Measurements from ENCODE around the gene AGTRAP.

The AGTRAP gene

GRCh38 chr1:11764519-11764918 is 28.6 kb downstream of the AGTRAP start:
- DNase-seq = no peak

DNA sequence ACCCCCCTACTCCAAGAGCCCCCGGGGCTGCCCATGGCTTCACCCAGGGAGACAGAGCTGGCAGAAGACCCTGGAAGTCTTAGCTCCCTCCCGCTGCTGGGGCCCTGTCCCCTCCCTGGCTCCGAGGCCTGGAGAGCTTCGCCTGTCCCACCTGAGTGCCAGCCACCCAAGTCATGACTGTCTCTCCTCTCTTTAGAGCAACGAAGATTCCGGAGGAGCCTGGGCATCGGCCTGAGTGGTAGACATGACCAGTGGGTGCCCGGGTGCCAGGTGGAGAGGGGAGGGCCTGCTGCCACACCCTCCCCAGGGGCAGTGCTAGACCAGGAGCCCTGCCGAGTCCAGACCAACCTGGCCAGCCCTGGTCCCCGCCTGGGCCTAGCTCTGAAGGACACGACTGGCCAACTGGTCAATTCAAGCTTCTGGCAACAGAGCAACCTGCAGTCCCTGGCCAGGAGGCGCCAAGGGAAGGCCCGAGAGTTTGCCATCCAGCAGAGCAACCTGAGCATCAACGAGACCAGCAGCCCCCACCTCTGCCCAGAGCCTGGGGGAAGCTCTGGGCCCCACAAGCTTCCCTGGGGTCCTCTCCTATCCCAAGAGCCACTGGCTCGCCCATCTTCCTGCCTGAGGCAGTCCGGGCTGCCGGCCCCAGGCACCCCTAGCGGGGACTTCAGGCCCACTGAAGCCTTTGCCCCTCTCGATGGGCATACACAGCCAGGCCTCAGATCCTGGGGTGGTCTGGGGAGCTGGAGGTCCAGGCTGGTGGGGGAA is 29.9 kb downstream of the AGTRAP start:
- no peak for DNase-seq

- DNase-seq = no peak
These were observed 30.5 kb downstream of the AGTRAP start for GRCh38 chr1:11766429-11766776.

DNA sequence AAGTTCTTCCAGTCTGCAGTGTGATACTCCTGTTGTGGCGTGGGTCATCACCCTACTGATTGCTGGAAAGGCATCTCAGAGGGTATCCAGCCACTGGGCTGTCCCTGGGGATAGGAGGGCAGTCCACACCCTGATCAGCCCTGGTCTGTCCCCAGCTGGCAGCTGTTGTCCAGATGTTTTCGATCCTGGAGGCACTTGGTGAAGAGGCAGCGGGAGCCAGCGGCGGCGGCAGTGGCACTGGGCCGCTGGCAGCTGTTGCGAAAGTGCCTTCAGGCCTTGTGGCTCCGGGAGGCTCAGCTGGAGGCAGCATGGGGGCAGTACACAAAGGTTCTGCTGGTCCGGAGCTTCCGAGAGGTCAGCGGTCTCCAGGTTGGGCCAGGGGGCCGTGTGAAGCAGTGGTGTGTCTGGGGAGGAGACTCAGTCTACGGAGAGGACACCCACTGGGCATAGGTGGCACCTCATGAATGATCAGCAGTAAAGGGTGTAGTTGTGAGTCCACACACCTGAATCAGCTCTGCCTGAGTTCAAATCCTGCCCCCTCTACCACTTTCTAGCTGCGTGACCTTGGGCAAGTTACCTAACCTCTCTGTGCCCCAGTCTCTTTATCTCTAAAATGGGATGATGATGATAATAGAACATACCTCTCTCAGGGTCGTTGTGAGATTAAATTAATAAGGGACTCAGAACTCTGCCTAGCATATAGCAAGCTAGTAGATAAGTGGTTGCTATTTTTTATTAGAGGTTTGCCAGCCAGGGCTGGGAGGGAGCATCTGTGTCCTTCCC is 32.2 kb downstream of the AGTRAP start:
- no peak for DNase-seq

DNA sequence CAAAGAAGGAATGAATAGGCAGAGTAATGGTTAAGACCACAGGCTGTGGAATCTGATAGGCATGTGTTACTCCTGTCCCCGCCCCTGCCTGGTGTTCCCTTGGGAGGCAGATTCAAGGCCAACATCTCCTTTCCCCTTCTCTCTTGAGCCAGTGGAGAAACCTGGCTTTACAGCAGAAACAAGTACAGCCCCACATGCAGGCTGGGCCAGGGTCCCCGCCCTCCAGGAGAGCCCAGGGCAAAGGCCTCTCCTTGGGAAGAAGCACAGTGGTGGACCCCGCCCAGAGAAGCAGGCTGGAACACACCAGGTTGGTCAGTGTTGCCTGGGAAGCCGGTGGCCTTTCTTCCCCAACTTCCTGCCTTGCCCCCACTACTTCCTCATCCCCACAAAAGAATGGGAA is 32.9 kb downstream of the AGTRAP start:
- DNase-seq = no peak

- DNase-seq = no peak
These were observed 33.3 kb downstream of the AGTRAP start for GRCh38 chr1:11769274-11769673.

- DNase-seq = no peak
These were observed 34.1 kb downstream of the AGTRAP start for GRCh38 chr1:11770011-11770410.

- DNase-seq = no peak
These were observed 35.6 kb downstream of the AGTRAP start for GRCh38 chr1:11771481-11772043.

DNA sequence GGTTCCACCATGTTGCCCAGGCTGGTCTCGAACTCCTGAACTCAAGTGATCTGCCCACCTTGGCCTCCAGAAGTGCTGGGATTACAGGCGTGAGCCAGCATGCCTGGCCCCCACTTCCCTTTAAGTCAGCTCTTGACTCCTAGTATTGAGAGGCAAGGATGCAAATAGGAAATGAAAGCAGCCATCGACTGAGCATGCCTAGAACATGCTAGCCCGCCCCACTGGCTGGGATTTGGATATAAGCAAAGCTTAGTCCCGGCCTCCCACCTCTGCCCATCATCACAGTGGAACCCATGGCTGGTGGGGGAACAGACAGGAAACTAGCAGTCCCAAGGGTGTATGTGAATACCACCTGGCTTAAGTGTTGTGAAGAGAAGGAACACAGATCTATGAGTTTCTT is 36.5 kb downstream of the AGTRAP start:
- DNase-seq = peak; percentile 75 to 80

GRCh38 chr1:11774753-11775152 is 38.8 kb downstream of the AGTRAP start:
- DNase-seq = no peak

DNA sequence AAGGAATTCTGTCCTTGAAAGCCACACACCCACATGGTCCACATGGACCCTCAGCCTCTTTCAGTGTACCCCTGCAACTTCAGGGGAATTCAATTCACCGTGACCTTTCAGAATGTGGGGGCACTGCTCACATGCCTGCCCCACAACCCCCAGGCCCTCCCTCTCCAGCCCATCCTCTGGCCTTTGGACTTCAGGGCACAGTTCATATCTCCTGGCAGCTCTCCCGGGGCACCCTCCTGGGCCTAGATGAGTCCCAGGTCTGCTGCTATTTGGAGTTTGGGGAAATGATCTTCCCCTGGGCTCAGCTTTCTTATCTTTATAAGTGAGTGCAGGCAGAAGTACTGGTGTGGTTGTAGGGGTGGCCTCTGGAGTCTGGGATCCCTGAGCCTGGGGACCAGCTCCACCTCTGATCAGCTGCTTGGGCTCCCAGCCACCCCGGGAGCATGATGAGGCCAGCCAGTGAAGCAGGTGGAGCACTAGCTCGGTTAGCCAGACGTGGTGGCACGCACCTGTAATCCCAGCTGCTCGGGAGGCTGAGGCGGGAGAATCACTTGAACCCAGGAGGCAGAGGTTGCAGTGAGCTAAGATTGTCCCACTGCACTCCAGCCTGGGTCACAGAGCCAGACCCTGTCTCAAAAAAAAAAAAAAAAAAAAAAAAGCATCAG is 41.9 kb downstream of the AGTRAP start:
- DNase-seq = no peak

GRCh38 chr1:11778336-11778735 is 42.4 kb downstream of the AGTRAP start:
- DNase-seq = no peak

GRCh38 chr1:11778844-11779623 is 43.1 kb downstream of the AGTRAP start:
- DNase-seq = no peak

- no peak for DNase-seq
These were observed 43.9 kb downstream of the AGTRAP start for GRCh38 chr1:11779715-11780379.

DNA sequence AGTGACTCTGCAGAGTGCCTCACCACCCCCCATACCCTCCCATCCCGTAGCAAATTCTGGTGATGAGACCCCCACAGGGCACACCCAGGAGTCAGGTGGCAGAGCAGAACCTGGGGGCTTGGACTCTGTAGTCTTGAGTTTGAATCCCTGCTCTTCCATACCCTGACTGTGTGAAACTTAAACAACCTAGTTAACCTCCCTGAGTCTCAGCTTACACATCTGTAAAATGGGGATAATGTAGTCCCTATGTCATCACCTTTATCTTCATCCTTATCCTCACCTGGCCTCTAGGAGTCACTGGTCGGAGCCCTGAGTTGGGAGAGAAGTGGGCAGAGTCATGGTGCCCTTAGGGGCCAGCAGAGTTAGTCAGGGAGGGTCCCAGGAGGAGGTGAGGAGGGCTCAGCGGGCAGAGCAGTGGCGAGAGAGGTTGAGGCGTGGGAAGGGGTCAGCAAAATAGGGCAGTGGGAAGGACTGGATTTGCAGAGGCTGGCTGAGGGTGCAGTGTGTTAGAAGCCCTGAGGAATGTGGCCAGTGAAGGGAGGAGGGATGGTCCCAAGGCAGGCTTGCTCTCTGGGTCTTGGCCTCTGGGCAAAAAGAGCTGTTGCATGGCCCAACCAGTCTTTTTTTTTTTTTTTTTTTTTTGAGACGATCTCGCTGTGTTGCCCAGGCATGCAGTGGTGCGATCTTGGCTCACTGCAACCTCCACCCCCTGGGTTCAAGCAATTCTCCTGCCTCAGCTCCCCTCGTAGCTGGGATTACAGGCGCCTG is 44.6 kb downstream of the AGTRAP start:
- DNase-seq = no peak

- no peak for DNase-seq
These were observed 45.4 kb downstream of the AGTRAP start for GRCh38 chr1:11781297-11781696.

DNA sequence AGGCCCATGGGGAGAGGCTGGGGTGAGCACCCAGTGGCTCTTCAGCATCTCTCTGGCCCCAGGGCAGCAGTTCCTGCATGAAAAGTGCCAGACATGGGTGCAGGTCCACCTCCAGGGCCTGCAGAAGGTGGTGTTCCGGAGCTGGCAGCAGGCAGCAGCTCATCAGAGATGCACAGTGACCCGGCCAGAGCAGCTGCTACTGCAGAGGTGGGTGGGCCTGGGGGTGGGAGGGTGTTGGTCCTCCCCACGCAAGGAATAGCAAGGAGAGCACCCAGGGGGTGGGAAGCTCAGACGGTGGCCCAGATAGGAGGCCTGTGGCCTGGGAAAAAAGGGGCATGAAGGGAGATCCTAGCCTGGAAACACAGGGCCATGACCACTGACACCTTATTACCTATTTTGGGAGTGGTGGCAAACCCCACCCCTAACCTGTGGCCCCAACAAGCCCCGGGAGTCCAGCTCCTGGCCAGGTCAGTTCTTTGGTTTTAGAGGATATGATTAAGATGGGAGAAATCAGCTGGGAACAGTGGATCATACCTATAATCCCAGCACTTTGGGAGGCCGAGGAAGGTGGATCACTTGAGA is 46.3 kb downstream of the AGTRAP start:
- DNase-seq = no peak

DNA sequence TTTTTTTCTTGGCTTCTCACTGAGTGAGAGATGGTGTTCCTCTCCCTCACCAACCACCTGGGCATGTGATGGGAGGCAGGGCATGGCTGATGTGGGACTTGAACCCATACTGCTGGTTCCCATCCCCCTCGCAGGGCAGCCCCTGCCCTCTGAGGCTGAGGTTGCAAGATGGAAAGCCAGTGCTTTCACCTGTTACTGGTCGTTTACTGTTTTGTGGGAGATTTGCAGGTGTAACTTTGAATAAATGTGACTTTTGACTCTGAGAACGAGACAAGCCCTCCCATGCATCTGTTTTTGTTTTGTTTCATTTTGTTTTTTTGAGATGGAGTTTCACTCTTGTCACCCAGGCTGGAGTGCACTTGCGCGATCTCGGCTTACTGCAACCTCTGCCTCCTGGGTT is 47.6 kb downstream of the AGTRAP start:
- DNase-seq = no peak

GRCh38 chr1:11784256-11784992 is 48.5 kb downstream of the AGTRAP start:
- DNase-seq = no peak

Data from NCI-H526 (cell line).